NCI-H2107 treated with DMSO at 0.1 percent for 48 hours (cell line): Measurements from ENCODE around the gene MCAT.
"Not testable (repeated sequence)": the region's sequence is repeated elsewhere in the genome, so short reads cannot be mapped to it uniquely, and the experiment has no call there.

Source experiments
- DNase-seq: peaks from one replicate; lab custom pipeline; 2025; ENCODE audit not compliant: unreplicated experiment; lab: John Stamatoyannopoulos, UW

The MCAT gene

GRCh38 chr22:43127166-43127908, 15.9 kb downstream of the MCAT start:
- DNase-seq, result no peak

GRCh38 chr22:43126501-43127165, 16.6 kb downstream of the MCAT start:
- no peak for DNase-seq

GRCh38 chr22:43118953-43119458, 24.2 kb downstream of the MCAT start:
- no peak for DNase-seq

GRCh38 chr22:43118024-43118849, 25.0 kb downstream of the MCAT start:
- no peak for DNase-seq

GRCh38 chr22:43116932-43117331, 26.3 kb downstream of the MCAT start:
- DNase-seq, result no peak

- no peak for DNase-seq
These were observed 28.2 kb downstream of the MCAT start for GRCh38 chr22:43114958-43115357.

GRCh38 chr22:43113526-43114251, 29.5 kb downstream of the MCAT start:
- DNase-seq, result no peak

GRCh38 chr22:43110927-43111623, 32.1 kb downstream of the MCAT start:
- DNase-seq, result peak; percentile 16

GRCh38 chr22:43110444-43110926, 32.7 kb downstream of the MCAT start, which contains the start of gene BIK:
Gene BIK, plus strand, starts transcription at chr22:43110750. Its CDS starts 13,273 bp downstream, at chr22:43124023.
- DNase-seq, result no peak

GRCh38 chr22:43109921-43110443, 33.2 kb downstream of the MCAT start:
- DNase-seq, result no peak

- DNase-seq, result no peak
These were observed 33.7 kb downstream of the MCAT start for GRCh38 chr22:43109511-43109910.

GRCh38 chr22:43106302-43106701, 36.9 kb downstream of the MCAT start:
- DNase-seq, result no peak

- not testable (repeated sequence) for DNase-seq
These were observed 38.2 kb downstream of the MCAT start for GRCh38 chr22:43104950-43105349.

GRCh38 chr22:43104056-43104625, 39.1 kb downstream of the MCAT start:
- not testable (repeated sequence) for DNase-seq

GRCh38 chr22:43101306-43101705, 41.9 kb downstream of the MCAT start:
- DNase-seq, result no peak

- no peak for DNase-seq
These were observed 43.0 kb downstream of the MCAT start for GRCh38 chr22:43100225-43100624.

GRCh38 chr22:43099095-43099494, 44.1 kb downstream of the MCAT start:
- no peak for DNase-seq

GRCh38 chr22:43098356-43098755, 44.8 kb downstream of the MCAT start:
- DNase-seq, result no peak

GRCh38 chr22:43096420-43096819, 46.8 kb downstream of the MCAT start:
- no peak for DNase-seq
